Measurements from ENCODE around the gene INSYN2B.
"Not testable (repeated sequence)": the region's sequence is repeated elsewhere in the genome, so short reads cannot be mapped to it uniquely, and the experiment has no call there.

Gene INSYN2B

DNA sequence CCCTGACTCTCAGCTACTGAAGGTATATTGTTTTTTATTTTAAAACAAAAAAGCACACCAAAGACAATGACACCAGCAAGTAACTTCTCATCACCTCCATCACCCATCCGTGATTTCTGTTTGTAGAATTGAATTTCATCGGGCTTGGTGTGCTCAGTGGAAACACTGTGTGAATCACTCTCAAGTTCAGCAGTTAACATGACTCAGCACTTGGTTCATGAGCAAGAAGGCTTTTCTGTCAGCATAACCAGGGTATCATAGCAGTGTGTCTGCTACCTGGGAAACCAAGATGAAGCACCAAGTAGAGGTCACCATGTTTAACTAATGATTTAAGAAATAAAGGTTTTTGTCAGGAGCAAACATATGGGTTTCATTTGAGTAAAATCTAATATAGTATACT is 123.7 kb downstream of the INSYN2B start:
- DNase-seq (ENCODE audit: low read depth in 1 of 2, low spot score in 1 of 2), result no peak

DNA sequence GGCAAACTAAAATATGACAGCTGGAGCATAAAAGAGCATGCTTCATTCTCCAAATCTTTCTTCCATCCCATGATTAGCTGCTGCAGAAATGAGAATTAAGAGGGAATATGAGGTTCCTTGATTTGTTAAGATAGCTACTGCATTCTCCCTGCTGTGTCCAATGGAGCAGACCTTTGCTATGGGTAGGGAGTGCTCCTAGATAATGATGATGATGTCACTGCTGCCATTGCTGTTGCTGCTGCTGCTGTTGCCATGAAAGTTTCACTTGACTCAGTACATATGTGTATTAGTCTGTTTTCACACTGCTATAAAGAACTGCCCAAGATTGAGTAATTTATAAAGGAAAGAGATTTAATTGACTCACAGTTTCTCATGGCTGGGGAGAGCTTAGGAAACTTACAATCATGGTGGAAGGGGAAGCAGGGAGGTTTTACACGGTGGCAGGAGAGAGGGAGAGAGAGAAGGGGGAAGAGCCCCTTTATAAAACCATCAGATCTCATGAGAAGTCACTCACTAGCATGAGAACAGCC is 128.9 kb downstream of the INSYN2B start:
- DNase-seq (ENCODE audit: low read depth in 1 of 2, low spot score in 1 of 2), result no peak

DNA sequence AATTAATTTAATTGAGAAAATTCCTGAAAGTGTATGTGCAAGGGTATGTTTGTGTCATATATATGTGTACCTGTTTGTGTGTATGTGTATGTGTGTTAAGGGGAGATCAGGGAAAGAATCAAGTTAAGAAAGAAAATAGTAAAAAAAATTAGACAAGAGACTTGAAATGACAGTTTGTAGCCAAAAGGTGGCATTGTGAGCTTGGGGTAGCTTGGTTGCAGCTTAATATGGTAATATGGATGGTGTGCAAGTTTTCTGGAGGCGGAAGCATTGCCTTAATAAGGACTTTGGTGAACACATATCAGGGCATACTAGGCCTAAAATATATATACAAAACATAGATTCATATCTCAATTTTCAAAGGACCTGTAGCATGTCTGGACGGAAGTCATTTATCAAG is 129.9 kb downstream of the INSYN2B start:
- no peak for DNase-seq (ENCODE audit: low read depth in 1 of 2, low spot score in 1 of 2)

DNA sequence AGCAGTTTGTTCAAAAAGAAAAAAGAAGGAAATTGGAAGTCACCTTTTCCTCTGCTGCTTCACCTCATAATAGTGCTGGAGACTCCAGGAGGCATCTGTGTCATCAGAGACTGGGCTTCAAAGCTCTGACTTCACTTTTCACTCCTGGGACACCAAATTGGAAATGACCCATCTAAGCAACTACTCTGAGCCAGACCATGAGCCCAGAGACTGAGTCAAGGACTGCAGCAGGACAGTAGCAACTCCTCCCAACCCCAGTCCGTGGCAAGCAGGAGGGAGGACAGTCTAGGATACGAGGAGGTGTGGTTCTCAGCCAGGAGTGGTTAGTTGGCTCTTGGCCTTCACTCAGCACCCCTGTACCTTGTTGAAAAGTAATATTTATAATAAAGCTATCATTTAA is 131.5 kb downstream of the INSYN2B start:
- DNase-seq (ENCODE audit: low read depth in 1 of 2, low spot score in 1 of 2), result no peak

DNA sequence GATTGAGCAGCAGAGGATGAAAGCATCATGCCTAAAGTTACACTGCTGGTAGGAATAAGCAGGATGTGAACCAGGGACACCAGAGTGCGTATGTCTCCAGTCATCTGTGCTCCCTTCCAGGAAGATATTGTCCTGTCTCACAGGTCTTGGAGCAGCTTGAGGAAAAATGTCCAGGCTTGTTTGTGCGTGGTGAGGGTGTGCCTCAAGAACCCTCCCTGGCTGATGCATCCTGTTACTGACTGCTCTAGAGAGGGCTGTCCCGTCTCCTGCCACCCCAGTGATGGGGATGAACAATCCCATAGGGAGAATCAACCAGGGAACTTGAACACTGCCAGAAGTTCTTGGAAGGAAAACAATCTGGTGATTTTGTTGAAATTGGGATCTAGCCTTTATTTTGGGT is 132.0 kb downstream of the INSYN2B start:
- DNase-seq (ENCODE audit: low read depth in 1 of 2, low spot score in 1 of 2), result no peak

DNA sequence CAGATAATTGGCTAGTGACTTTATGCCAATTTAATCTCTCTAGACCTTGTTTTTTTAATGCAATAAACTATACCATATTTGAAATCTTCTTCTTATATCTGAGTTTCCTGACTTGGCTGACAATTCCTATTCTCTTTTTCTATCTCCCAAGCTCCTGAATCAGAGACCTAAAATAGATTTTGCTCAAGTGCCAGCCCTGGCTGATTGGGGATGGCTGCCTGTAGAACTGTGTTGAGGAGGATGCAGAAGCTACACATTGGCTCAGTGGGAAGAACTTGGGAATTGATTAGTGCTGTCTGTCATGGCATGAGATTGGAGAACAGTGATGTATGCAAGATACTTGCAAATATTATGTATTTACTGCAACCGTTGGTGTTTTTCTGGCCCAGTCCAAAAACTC is 132.8 kb downstream of the INSYN2B start:
- DNase-seq (ENCODE audit: low read depth in 1 of 2, low spot score in 1 of 2), result no peak

DNA sequence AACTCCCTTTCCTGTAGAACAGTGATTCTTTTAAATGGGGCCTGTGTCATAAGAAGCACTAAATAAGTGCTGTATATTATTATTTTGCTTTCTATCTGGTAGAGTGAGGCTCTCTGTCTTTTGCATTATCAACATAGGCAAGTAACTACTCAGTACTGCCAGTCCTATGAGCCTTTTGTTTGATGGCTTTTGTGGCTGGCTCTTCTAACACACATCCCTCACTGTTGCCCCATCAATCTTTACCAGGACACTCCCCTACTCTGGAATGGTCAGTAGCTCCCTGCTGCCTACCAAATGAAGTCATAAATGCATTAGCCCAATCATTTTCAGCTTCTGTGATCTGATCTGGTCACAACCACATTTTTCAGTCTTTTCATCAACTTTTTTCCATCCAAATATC is 137.6 kb downstream of the INSYN2B start:
- no peak for DNase-seq (ENCODE audit: low read depth in 1 of 2, low spot score in 1 of 2)

DNA sequence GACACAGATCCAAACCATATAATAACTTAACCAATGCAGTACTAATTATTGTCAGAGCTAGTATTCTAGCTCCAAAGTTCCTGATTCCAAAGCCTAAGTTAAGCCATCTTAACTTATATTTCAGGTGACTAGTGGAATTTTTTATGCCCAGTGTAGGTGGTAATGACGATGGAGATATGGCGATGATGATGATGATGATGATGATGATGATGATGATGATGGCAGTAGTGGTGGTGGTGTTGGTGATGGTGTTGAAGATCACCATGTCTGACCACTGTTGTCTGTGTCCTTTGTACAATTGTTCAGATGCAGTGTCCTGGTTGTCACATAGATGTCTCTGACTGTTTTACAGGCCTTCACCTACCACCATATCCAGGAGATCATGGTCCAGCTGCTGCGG is 139.9 kb downstream of the INSYN2B start:
- DNase-seq (ENCODE audit: low read depth in 1 of 2, low spot score in 1 of 2), result no peak

DNA sequence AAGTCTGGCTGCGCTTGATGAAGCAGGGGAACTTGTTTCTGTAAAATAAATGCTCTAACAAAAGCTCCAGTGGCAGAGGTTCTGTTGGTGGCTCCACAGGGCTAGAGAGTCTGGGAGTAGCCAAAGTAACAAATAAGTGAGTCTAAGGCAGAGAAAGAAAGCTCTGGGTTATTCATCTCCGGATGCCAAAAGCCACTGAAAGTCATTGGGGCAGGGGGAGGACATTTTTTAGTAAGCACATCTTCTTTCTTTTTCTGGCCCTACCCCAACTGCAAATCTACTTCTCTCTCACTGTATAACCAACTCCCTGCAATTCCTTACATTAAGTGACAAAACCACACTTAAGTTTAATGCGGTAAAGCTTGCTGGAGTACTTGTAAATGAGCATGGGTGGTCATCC is 141.6 kb downstream of the INSYN2B start:
- no peak for DNase-seq (ENCODE audit: low read depth in 1 of 2, low spot score in 1 of 2)

DNA sequence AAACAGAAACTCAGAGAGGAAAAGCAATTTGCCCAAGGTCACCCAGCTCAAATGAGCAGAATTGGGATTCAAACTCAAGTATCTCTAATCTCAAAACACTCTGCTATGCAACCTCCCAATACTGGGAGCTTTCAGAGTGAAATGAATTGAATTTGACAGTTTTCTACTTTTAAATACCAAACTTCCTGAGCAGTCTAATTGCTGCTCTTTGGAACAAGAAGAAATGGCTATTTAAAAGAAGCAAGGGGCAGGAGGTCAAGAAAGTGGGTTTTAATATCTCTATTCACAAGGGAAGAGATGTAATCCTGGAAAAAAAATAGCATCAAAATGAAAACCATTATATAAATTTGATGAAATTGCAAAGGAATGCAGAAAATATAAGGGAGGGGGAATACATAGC is 142.6 kb downstream of the INSYN2B start:
- no peak for DNase-seq (ENCODE audit: low read depth in 1 of 2, low spot score in 1 of 2)

DNA sequence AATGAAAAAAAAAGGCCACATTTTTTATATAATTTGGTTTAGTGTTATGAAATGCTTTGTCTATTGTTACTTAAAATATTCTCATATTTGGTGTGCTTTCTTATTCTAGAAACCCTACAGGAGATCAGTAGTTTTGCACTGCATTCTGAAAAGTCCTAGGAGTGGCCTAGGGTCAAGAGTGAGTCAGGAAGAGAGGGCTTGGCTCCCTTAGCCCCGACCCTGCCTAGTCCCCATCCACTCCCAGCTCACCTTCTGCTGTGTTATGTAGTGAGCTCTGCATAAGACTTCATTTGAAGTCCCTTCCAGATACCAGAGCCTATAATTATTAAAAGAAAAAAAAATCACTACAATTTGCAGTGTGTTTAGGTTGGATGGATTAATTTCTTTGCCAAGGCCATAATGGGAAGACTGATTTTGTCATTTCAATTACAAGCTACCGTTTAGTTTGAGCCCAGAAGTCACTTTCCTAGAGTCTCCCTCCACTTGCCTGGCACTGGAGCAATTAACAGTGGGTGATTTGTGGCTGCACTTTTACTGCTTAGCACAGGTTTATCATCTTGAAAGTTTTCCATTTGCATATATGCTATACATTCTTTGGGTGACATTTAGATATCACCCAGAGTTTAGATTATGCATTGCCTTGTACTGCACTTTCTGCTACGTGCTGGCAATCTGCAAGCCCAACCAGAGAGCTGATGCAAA is 143.3 kb downstream of the INSYN2B start:
- no peak for DNase-seq (ENCODE audit: low read depth in 1 of 2, low spot score in 1 of 2)

DNA sequence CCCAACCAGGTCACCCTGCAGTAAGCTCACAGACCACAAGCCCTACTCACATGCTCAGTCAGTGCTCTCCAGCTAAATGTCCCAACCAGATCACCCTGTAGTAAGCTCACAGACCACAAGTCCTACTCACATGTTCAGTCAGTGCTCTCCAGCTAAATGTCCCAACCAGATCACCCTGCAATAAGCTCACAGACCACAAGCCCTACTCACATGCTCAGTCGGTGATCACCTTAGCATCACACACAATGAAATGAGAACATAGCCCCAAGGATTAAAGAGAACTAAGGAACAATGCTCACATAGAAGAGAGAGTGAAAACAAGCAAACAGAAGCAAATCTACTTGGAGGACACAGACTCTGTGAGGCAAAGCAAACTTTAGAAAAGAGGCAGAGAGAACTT is 145.8 kb downstream of the INSYN2B start:
- DNase-seq (ENCODE audit: low read depth in 1 of 2, low spot score in 1 of 2), result not testable (repeated sequence)

DNA sequence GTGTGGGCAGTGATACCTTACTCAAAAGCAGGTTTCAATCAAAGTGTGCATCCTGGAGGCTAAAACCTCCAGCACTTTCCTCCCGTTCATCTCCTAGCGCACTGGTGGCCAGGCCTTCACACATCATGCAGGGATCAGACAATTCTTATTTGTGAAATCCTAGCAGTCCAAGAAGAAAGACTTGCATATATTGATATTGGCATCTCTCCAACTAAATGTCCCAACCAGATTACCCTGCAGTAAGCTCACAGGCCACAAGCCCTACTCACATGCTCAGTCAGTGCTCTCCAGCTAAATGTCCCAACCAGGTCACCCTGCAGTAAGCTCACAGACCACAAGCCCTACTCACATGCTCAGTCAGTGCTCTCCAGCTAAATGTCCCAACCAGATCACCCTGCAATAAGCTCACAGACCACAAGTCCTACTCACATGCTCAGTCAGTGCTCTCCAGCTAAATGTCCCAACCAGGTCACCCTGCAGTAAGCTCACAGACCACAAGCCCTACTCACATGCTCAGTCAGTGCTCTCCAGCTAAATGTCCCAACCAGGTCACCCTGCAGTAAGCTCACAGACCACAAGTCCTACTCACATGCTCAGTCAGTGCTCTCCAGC is 146.5 kb downstream of the INSYN2B start:
- DNase-seq (ENCODE audit: low read depth in 1 of 2, low spot score in 1 of 2), result not testable (repeated sequence)

DNA sequence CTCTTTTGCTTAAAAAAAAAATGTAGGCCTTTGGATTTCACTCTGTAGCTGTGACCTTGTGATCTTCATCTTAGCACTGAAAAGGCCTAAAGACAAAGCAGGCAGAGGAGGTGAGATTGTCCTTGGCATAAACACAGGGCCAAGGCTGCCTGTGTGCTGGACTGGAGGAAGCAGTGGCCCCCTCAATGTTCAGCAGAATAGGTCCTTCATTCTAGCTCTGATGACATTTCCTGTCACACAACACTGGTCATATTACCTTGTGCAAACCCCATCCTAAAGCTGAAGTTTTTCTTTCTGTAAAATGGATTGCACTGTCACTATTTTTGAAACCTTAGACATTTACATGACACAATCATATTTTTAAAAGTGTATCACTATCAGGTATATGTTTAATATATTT is 147.4 kb downstream of the INSYN2B start:
- no peak for DNase-seq (ENCODE audit: low read depth in 1 of 2, low spot score in 1 of 2)

DNA sequence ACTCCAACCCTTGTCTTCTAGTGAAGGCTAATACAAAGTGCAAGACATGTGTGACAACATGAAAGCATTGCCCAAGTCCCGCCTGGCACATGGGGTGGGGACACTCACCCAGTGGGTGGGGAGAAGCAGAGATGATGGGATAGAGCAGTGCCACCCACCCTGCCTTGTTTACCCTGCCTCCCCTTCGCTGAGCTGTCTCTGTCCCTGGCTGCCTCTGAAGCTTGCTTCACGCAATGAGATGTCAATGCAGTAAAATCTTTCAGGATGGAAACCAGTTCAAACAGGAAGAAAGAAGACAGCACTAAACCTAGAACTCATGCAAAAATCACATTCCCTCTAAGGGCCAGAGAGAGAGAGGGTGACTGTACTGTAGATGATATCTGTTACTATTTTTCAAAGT is 148.0 kb downstream of the INSYN2B start:
- no peak for DNase-seq (ENCODE audit: low read depth in 1 of 2, low spot score in 1 of 2)

DNA sequence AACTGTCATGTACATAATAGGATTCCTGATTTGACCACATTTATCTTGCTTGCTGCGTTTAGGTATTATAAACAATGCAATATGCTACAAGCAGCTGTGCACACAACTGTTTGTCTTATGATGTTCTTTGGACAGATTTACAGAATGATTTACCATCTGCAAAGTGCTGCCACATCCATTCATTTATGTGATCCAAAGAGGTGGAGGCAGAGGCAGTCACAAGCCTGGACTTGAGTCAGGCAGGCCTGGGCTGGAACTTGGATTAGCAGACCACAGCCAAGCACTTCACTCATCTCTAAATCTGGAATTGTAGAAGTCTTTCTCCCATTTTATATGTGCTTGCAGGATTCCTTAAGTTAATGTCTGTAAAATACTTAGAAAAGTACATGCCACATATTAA is 149.0 kb downstream of the INSYN2B start:
- no peak for DNase-seq (ENCODE audit: low read depth in 1 of 2, low spot score in 1 of 2)

DNA sequence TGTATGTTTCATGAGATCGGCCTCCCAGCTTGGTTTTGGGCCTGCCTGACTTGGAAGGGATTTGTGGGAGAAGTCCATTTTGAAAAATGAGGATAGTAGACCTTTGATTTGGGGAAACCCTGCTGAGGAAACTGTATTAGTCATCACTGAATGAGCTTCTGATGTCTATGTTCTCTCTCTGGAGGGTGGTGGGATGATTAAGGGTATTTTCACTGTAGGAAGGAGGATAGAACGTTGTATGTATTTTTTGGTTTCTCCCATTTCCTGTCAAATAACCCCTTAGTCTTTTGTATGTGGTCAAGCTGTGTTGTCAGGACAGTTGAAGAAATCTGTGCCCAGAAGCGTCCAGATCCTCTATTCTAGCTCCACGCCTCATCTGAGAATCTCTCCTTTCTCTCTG is 151.9 kb downstream of the INSYN2B start:
- no peak for DNase-seq (ENCODE audit: low read depth in 1 of 2, low spot score in 1 of 2)

DNA sequence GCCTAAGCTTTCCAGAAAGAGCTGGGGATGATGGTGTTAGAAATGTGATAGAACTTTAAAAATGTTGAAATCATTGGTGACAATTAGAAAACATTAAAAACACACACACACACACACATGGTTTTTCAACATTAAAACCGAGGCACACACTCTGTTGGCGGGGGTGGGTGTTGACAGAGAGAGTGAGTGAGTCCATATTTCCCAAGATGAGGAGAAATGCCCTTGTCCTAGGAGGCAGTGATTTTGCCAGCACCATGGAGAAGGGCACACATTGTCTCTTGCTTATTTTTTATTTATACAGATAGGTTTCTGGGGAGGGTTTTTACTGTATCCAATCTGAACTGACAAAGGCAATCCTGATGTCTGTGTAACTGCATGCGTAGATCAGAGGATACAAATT is 152.5 kb downstream of the INSYN2B start:
- DNase-seq (ENCODE audit: low read depth in 1 of 2, low spot score in 1 of 2), result no peak

DNA sequence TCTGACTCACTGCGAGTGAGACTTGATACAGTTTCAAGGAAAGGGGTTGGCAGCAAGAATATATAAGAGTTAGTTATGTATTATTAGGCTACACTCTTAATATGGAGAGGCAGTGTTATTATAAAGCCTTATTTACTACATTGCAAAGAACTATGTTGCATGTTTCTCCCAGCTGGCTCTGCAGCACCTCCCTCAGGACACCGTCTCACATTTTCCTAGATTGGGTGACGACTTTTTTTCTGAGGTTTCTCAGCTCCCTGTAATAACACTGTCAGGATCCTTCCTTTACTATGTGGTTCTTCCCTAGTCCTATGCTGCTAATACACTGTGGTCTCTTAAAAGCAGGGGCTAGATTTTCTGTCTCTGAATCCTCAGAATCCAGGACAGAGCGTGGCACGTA is 153.7 kb downstream of the INSYN2B start:
- no peak for DNase-seq (ENCODE audit: low read depth in 1 of 2, low spot score in 1 of 2)

DNA sequence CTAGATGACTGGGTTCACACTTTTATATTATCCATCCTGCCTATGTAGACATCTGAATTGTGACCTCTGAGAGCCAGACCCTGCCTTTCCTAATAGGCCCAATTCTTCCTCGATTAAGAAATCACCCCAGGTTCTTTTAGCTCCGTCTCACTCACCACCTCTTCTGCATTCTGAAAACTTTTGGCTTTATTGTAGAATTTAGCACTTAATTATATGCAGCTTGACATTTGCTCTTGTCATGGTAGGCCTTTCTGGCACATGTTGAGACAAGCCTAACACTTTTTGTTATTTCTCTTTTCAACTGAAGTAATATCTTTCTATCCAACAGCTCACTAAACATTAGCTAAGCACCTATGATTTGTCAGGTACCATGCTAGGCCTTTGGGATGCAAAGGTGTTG is 163.3 kb downstream of the INSYN2B start:
- no peak for DNase-seq (ENCODE audit: low read depth in 1 of 2, low spot score in 1 of 2)

DNA sequence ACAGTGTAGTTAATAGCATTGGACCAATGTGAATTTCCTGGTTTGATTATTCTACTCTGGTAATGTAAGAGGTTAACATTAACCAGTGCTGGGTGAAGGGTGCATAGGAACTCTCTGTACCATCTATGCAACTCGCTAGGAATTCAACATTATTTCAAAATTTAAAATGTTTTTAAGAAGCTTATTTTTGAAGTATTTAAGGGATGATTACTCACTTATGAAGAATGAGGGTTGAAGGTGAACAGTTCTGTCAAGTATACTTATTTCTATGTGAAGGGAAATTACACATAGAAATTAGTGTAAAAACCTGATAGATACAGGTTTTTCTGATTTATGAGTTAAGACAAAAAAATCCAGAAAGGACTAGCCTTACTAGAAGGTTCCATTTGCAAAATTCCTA is 165.8 kb downstream of the INSYN2B start:
- no peak for DNase-seq (ENCODE audit: low read depth in 1 of 2, low spot score in 1 of 2)
